Measurements from ENCODE around the gene NFKBIB.

DNA sequence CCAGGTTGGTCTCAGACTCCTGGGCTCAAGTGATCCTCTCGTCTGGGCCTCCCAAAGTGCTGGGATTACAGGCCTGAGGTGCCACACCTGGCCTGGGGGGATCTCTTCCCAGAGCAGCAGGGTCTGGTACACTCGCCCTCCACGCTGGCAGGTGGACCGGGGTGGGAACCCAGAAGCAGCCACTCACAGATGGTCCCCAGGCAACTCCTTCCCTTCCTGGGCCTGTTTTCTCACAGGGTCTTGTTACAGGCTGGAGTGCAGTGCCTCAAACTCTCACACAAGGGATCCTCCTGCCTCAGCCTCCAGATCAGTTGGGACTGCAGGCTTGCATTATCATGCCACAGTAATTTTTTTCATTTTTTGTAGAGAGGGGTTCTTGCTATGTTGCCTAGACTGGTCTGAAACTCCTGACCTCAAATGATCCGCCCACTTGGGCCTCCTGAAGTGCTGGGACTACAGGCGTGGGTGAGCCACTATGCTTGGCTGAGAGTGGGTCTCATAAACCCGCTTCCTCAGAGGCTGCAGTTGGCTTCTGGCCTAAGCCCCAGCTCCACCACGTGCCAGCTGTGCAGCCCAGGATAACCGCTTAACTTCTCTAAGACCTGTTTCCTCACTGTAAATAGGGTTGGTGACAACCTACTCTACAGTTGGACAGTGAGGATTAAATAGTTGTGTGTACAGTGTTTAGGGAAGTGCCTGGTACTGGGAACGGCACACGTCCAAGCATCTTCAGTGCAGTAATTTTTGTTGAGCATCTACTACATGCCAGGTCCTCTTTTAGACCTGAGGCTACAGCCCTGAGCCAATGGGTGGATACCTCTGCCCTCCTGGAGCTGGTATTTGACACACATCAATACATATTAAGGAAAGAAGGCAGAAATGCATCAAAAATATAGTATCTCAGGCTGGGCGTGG lies 13.1 kb downstream of the NFKBIB start:
- TF ChIP-seq, protein P1, sequence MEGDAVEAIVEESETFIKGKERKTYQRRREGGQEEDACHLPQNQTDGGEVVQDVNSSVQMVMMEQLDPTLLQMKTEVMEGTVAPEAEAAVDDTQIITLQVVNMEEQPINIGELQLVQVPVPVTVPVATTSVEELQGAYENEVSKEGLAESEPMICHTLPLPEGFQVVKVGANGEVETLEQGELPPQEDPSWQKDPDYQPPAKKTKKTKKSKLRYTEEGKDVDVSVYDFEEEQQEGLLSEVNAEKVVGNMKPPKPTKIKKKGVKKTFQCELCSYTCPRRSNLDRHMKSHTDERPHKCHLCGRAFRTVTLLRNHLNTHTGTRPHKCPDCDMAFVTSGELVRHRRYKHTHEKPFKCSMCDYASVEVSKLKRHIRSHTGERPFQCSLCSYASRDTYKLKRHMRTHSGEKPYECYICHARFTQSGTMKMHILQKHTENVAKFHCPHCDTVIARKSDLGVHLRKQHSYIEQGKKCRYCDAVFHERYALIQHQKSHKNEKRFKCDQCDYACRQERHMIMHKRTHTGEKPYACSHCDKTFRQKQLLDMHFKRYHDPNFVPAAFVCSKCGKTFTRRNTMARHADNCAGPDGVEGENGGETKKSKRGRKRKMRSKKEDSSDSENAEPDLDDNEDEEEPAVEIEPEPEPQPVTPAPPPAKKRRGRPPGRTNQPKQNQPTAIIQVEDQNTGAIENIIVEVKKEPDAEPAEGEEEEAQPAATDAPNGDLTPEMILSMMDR (IDR thresholded peaks at IDR 0.05; ENCODE audit: poor library complexity, severe bottlenecking), result no peak
- TF ChIP-seq TAF1 (IDR thresholded peaks at IDR 0.05; ENCODE audit: low read depth) (no peak), RAD21 (conservative IDR thresholded peaks at IDR 0.05) (no peak), EP300 (conservative IDR thresholded peaks at IDR 0.05; ENCODE audit: poor library complexity, severe bottlenecking) (no peak), POLR2AphosphoS5 (IDR thresholded peaks at IDR 0.05) (no peak), EZH2 (IDR thresholded peaks at IDR 0.05; ENCODE audit: borderline replicate concordance, insufficient read depth, low read length, poor library complexity, severe bottlenecking) (no peak)
